ENCODE measurements around the gene PSMB5. TPM values are rescaled to one million over a fixed set of nuclear protein-coding genes. Genes with fewer than 3 reads are reported as not detected.
A peak's percentile ranks its signal among the peaks of the same experiment; 100 is the strongest.

The PSMB5 gene
- total and polyA plus RNA-seq, 2 of the 13 experiments (the other 11 are each of a cell fraction or from before 2014, with no cell fraction given), result 705 to 871 TPM

DNA sequence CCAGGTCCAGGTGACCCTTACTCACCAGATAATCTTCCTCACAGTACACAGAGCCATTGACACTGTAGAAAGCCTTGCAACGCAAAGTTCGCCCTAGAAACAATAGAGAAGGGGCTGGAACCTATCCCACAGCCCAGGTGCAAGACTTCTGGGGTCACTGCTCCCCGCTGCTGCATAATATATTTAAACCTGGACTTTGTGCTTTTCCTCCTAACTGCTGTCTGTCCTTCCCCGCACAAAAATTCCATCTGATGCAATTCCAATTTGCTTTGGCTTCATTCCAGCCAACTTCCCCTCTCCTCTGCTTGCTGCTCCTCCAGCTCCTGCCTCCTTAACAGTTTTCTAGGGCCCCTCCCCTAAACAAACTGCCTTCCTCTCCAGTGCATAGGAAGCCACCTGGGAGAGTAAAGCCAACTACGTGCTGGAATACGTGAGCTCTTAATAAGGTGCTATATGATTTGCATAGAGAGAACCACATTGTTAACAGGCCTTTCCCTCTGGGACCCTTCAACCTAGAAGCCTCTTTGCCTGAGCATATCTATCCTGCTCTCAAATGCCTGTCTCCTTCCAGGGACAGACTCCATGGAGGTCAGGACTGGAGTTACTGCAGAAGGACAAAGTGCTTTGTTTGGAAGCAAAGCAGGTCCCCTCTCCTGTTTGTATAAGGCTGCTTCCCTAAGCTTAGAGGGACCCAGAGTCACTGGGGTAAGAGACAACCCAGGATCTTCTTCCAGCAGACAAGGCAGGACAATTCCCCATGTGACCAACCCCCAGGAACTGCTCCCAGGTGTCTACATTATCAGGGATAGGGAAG is 57.9 kb downstream of the PSMB5 start (continued):
- no peak for TF ChIP-seq HCFC1 (IDR thresholded peaks at IDR 0.05; ENCODE audit: low read depth, low read length)
- peak; percentile 38 for TF ChIP-seq ATAD3A (CRISPR knock-in tag; IDR thresholded peaks at IDR 0.05)
- TF ChIP-seq AKNA (CRISPR knock-in tag; IDR thresholded peaks at IDR 0.05; ENCODE audit: borderline replicate concordance), result no peak
- peak; percentile 59; the same call in 1 of the 2 replicates for TF ChIP-seq SMC3 (IDR thresholded peaks at IDR 0.05; ENCODE audit: low read length)
- TF ChIP-seq HIVEP1 (CRISPR knock-in tag; IDR thresholded peaks at IDR 0.05), result no peak
- peak; percentile 99 for TF ChIP-seq EP300 (IDR thresholded peaks at IDR 0.05; ENCODE audit: low read depth in 2 of 2, low read length in 2 of 2)
- TF ChIP-seq EP300 (CRISPR knock-in tag; IDR thresholded peaks at IDR 0.05; ENCODE audit: borderline replicate concordance), result peak; percentile 93
- no peak for TF ChIP-seq SOX13 (IDR thresholded peaks at IDR 0.05)
- peak; percentile 7 to 98; a peak in 2 of 4 replicates for TF ChIP-seq SOX13 (CRISPR knock-in tag; conservative IDR thresholded peaks at IDR 0.05 in 1 of 2, IDR thresholded peaks at IDR 0.05 in 1 of 2)
- TF ChIP-seq SIX4 (CRISPR knock-in tag; IDR thresholded peaks at IDR 0.05), result peak; percentile 83
- TF ChIP-seq POLR2AphosphoS2 (IDR thresholded peaks at IDR 0.05; ENCODE audit: low read depth, low read length), result peak; percentile 91
- TF ChIP-seq HNF4G (IDR thresholded peaks at IDR 0.05; ENCODE audit: borderline replicate concordance, low read depth, low read length), result peak; percentile 100
- TF ChIP-seq HNF4G (CRISPR knock-in tag; IDR thresholded peaks at IDR 0.05; ENCODE audit: borderline replicate concordance, low read depth), result peak; percentile 98
- peak; percentile 76; the same call in 1 of the 2 replicates for TF ChIP-seq ZNF784 (CRISPR knock-in tag; IDR thresholded peaks at IDR 0.05; ENCODE audit: borderline replicate concordance)
- TF ChIP-seq REST (IDR thresholded peaks at IDR 0.05; ENCODE audit: borderline replicate concordance in 1 of 2, low read depth in 1 of 2, low read length in 2 of 2), result peak in 1 of 2 experiments; percentile 85; a peak in 2 of 4 replicates
- TF ChIP-seq, protein P1, sequence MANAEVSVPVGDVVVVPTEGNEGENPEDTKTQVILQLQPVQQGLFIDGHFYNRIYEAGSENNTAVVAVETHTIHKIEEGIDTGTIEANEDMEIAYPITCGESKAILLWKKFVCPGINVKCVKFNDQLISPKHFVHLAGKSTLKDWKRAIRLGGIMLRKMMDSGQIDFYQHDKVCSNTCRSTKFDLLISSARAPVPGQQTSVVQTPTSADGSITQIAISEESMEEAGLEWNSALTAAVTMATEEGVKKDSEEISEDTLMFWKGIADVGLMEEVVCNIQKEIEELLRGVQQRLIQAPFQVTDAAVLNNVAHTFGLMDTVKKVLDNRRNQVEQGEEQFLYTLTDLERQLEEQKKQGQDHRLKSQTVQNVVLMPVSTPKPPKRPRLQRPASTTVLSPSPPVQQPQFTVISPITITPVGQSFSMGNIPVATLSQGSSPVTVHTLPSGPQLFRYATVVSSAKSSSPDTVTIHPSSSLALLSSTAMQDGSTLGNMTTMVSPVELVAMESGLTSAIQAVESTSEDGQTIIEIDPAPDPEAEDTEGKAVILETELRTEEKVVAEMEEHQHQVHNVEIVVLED (CRISPR knock-in tag; IDR thresholded peaks at IDR 0.05; ENCODE audit: borderline replicate concordance), result peak; percentile 57; the same call in 1 of the 2 replicates
- peak; percentile 15; the same call in 1 of the 2 replicates for TF ChIP-seq ZNF552 (CRISPR knock-in tag; IDR thresholded peaks at IDR 0.05; ENCODE audit: borderline replicate concordance)
